ENCODE data around the gene SYNE2. TPM values are rescaled to one million over a fixed set of nuclear protein-coding genes. Genes with fewer than 3 reads are reported as not detected.

Gene SYNE2
- total and polyA plus RNA-seq, 4 donors: 14.7 to 197 (median 99.1) TPM

DNA sequence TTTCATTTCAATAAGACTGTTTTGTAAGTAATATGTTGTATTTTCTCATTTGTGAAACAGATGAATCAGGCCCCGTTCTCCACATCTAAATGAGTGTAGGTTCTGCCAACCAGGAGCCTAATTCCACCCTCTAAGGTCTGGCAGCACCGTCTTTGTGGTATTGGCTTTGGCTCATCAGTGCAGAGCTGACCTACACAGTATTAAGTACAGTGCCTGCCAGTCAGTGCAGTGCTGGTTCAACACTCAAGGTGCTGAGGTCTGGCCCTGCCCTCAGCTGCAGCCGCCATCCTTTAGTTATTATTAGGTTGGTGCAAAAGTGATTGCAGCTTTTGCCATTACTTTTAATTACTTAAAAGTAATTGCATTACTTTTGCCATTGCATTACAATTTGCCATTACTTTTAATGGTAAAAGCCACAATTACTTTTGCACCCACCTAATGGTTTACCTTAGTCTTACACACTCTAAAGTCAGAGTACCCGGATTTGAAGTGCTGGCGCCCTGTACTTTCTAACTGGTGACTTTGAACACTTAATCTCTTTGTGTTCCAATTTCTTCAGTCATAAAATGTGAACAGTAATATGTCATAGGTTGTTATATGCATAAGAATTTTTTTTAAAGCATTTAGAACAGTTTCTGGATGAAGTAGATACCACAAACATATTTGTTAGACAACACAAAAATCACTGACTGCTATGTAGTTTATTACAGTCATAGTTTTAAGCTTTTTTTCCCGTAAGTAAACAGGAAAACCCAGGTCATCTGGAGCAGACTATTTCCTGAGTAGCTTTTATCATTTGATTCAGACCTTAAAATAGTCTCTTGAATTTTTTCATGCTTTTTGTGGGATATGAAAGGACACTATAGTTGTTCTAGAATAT, 99.5 kb downstream of the SYNE2 start:
- WGBS, 2 donors: 62 to 67% methylated on average over 6 of the region's 6 CpGs
- intact Hi-C loops (cut with DNase I): no loop called here
- Histone ChIP-seq H3K4me1 (ENCODE audit: control insufficient read depth in 1 of 2, insufficient read depth in 2 of 2, low read length in 2 of 2) (no peaks in the 10 kb centered on the region), H3K36me3 (ENCODE audit: control insufficient read depth in 1 of 2, insufficient read depth in 2 of 2, low read length in 1 of 2) (no peaks in the 10 kb centered on the region), H3K4me3 (ENCODE audit: low read length in 2 of 2) (no peak overlapping the region), H3K27me3 (ENCODE audit: control insufficient read depth in 1 of 2, insufficient read depth in 2 of 2, low read length in 1 of 2) (no peaks in the 10 kb centered on the region), H3K9me3 (ENCODE audit: control insufficient read depth, low read length) (no peaks in the 10 kb centered on the region), H3K27ac (ENCODE audit: low read depth in 1 of 2, low read length in 2 of 2) (no peak overlapping the region)
- ATAC-seq (ENCODE audit: low FRiP score) (no peak), DNase-seq (no peak)

- no peak overlapping the region for H3K4me3 ChIP-seq (ENCODE audit: low read length in 2 of 2)
- DNase-seq: no peak
- no peaks in the 10 kb centered on the region for H3K36me3 ChIP-seq (ENCODE audit: control insufficient read depth in 1 of 2, insufficient read depth in 2 of 2, low read length in 1 of 2)
- no peaks in the 10 kb centered on the region for H3K4me1 ChIP-seq (ENCODE audit: control insufficient read depth in 1 of 2, insufficient read depth in 2 of 2, low read length in 2 of 2)
- no peaks in the 10 kb centered on the region for H3K9me3 ChIP-seq (ENCODE audit: control insufficient read depth, low read length)
- 94 to 98% methylated on average over 2 of the region's 2 CpGs for WGBS, 2 donors
- no peak for ATAC-seq (ENCODE audit: low FRiP score)
- intact Hi-C loops (cut with DNase I): no loop called here
- no peaks in the 10 kb centered on the region for H3K27me3 ChIP-seq (ENCODE audit: control insufficient read depth in 1 of 2, insufficient read depth in 2 of 2, low read length in 1 of 2)
- no peak overlapping the region for H3K27ac ChIP-seq (ENCODE audit: low read depth in 1 of 2, low read length in 2 of 2)
Observed at GRCh38 chr14:63952933-63953437, 100.2 kb downstream of the SYNE2 start.

GRCh38 chr14:63956326-63956725, 103.5 kb downstream of the SYNE2 start:
- intact Hi-C loops (cut with DNase I): no loop called here
- Histone ChIP-seq H3K36me3 (ENCODE audit: control insufficient read depth in 1 of 2, insufficient read depth in 2 of 2, low read length in 1 of 2) (no peaks in the 10 kb centered on the region), H3K4me1 (ENCODE audit: control insufficient read depth in 1 of 2, insufficient read depth in 2 of 2, low read length in 2 of 2) (peaks cover 2% of the 10 kb centered on the region in 2 donors), H3K4me3 (ENCODE audit: low read length in 2 of 2) (no peak overlapping the region), H3K27ac (ENCODE audit: low read depth in 1 of 2, low read length in 2 of 2) (no peak overlapping the region), H3K27me3 (ENCODE audit: control insufficient read depth in 1 of 2, insufficient read depth in 2 of 2, low read length in 1 of 2) (no peaks in the 10 kb centered on the region), H3K9me3 (ENCODE audit: control insufficient read depth, low read length) (no peaks in the 10 kb centered on the region)
- DNase-seq (no peak), ATAC-seq (ENCODE audit: low FRiP score) (no peak)

GRCh38 chr14:63960926-63961567, 108.2 kb downstream of the SYNE2 start:
- Histone ChIP-seq H3K27me3 (ENCODE audit: control insufficient read depth in 1 of 2, insufficient read depth in 2 of 2, low read length in 1 of 2) (no peaks in the 10 kb centered on the region), H3K4me1 (ENCODE audit: control insufficient read depth in 1 of 2, insufficient read depth in 2 of 2, low read length in 2 of 2) (peaks cover 2 to 4% of the 10 kb centered on the region in 2 donors), H3K36me3 (ENCODE audit: control insufficient read depth in 1 of 2, insufficient read depth in 2 of 2, low read length in 1 of 2) (no peaks in the 10 kb centered on the region), H3K27ac (ENCODE audit: low read depth in 1 of 2, low read length in 2 of 2) (no peak overlapping the region), H3K4me3 (ENCODE audit: low read length in 2 of 2) (no peak overlapping the region), H3K9me3 (ENCODE audit: control insufficient read depth, low read length) (no peaks in the 10 kb centered on the region)
- intact Hi-C loops (cut with DNase I): no loop called here
- WGBS, 2 donors: 6 to 8% methylated on average over 2 of the region's 2 CpGs
- ATAC-seq (ENCODE audit: low FRiP score): no peak
- DNase-seq: no peak

DNA sequence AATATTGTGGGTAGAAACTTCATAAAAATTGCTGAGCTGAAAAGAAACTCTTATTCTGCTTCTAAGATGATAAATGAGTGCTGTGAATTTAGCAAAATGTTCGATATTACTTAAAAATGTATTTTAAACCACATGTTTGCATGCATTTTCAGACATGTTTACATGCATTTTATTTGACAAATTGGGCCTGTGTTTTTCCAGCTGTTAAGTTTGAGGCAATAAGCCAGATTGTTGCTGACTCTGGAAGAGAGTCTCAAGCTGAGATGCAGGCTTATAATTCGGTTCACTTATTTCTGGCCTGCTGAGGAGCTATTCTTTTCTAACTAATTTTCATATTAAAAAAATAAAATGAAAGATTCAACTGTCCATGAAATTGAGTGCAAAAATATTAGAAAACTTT, 110.1 kb downstream of the SYNE2 start:
- H3K9me3 ChIP-seq (ENCODE audit: control insufficient read depth, low read length): no peaks in the 10 kb centered on the region
- no peak overlapping the region for H3K4me3 ChIP-seq (ENCODE audit: low read length in 2 of 2)
- WGBS, 2 donors: 5 to 12% methylated on average over 2 of the region's 2 CpGs
- peaks cover 0 to 3% of the 10 kb centered on the region in 2 donors for H3K36me3 ChIP-seq (ENCODE audit: control insufficient read depth in 1 of 2, insufficient read depth in 2 of 2, low read length in 1 of 2)
- no peak for DNase-seq
- H3K27ac ChIP-seq (ENCODE audit: low read depth in 1 of 2, low read length in 2 of 2): no peak overlapping the region
- intact Hi-C loops (cut with DNase I): no loop called here
- H3K4me1 ChIP-seq (ENCODE audit: control insufficient read depth in 1 of 2, insufficient read depth in 2 of 2, low read length in 2 of 2): peaks cover 2 to 4% of the 10 kb centered on the region in 2 donors
- no peaks in the 10 kb centered on the region for H3K27me3 ChIP-seq (ENCODE audit: control insufficient read depth in 1 of 2, insufficient read depth in 2 of 2, low read length in 1 of 2)
- no peak for ATAC-seq (ENCODE audit: low FRiP score)

DNA sequence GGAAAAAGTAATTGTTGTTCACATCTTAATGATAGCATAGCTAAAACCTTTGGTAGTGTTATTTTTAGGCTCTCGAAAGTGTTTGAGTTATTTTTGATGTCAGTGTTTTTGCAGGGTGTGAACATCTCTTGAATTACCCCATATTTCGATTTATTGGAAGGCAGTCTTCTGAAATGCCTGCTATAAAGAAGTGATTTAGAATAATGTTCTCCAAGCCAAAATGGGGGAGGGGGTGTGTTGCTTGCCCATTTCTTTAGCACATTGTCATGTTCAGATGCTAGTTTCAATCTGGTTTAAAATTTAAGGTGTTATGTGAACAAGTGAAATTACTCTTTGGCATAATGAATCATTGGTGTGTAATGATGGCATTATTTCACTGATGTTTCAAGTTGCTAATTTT, 110.6 kb downstream of the SYNE2 start:
- Histone ChIP-seq H3K36me3 (ENCODE audit: control insufficient read depth in 1 of 2, insufficient read depth in 2 of 2, low read length in 1 of 2) (peaks cover 0 to 3% of the 10 kb centered on the region in 2 donors), H3K4me3 (ENCODE audit: low read length in 2 of 2) (no peak overlapping the region), H3K27me3 (ENCODE audit: control insufficient read depth in 1 of 2, insufficient read depth in 2 of 2, low read length in 1 of 2) (no peaks in the 10 kb centered on the region), H3K27ac (ENCODE audit: low read depth in 1 of 2, low read length in 2 of 2) (no peak overlapping the region), H3K4me1 (ENCODE audit: control insufficient read depth in 1 of 2, insufficient read depth in 2 of 2, low read length in 2 of 2) (peaks cover 2 to 4% of the 10 kb centered on the region in 2 donors), H3K9me3 (ENCODE audit: control insufficient read depth, low read length) (no peaks in the 10 kb centered on the region)
- no peak for DNase-seq
- no peak for ATAC-seq (ENCODE audit: low FRiP score)
- WGBS, 2 donors: 33 to 57% methylated on average over 2 of the region's 2 CpGs
- intact Hi-C loops (cut with DNase I): no loop called here

DNA sequence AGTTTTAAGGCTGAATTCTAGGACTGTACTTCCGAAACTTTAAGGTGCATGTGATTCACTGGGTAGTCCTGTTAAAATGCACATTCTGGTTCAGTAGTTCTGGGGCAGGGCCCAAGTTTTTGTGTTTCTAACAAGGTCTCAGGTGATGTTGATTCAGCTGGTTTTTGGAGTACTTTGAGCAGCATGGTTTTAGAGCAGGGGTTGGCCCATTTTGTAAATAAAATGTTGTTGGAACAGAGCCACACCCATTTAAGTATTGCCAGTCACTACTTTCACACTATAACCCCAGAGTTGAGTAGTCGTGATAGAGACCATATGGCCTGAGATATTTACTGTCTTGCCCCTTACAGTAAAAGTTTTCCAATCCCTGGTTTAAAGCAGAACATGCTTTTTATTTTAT, 111.3 kb downstream of the SYNE2 start:
- no peak for DNase-seq
- intact Hi-C loops (cut with DNase I): no loop called here
- no peaks in the 10 kb centered on the region for H3K9me3 ChIP-seq (ENCODE audit: control insufficient read depth, low read length)
- no peaks in the 10 kb centered on the region for H3K27me3 ChIP-seq (ENCODE audit: control insufficient read depth in 1 of 2, insufficient read depth in 2 of 2, low read length in 1 of 2)
- H3K4me3 ChIP-seq (ENCODE audit: low read length in 2 of 2): no peak overlapping the region
- ATAC-seq (ENCODE audit: low FRiP score): no peak
- H3K27ac ChIP-seq (ENCODE audit: low read depth in 1 of 2, low read length in 2 of 2): no peak overlapping the region
- WGBS, 2 donors: 80 to 84% methylated on average over 2 of the region's 2 CpGs
- peaks cover 2 to 4% of the 10 kb centered on the region in 2 donors for H3K4me1 ChIP-seq (ENCODE audit: control insufficient read depth in 1 of 2, insufficient read depth in 2 of 2, low read length in 2 of 2)
- H3K36me3 ChIP-seq (ENCODE audit: control insufficient read depth in 1 of 2, insufficient read depth in 2 of 2, low read length in 1 of 2): peaks cover 0 to 3% of the 10 kb centered on the region in 2 donors

DNA sequence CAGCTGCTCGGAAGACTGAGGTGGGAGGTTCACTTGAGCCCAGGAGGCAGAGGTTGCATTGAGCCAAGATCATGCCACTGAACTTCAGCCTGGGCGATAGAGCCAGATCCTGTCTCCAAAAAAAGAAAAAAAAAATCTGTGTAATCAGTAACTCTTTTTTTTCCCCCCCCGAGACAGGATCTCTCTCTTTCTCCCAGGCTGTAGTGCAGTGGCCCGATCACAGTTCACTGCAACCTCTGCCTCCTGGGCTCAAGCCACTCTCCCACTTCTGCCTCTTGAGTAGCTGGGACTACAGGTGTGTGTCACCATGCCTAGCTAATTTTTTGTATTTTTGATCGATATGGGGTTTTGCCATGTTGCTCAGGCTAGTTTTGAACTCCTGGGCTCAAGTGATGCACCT, 113.6 kb downstream of the SYNE2 start:
- intact Hi-C loops (cut with DNase I): no loop called here
- WGBS, 2 donors: 57 to 69% methylated on average over 5 of the region's 5 CpGs
- no peaks in the 10 kb centered on the region for H3K27me3 ChIP-seq (ENCODE audit: control insufficient read depth in 1 of 2, insufficient read depth in 2 of 2, low read length in 1 of 2)
- H3K4me1 ChIP-seq (ENCODE audit: control insufficient read depth in 1 of 2, insufficient read depth in 2 of 2, low read length in 2 of 2): peaks cover 0 to under 1% of the 10 kb centered on the region in 2 donors
- DNase-seq (no peak), ATAC-seq (ENCODE audit: low FRiP score) (no peak)
- H3K4me3 ChIP-seq (ENCODE audit: low read length in 2 of 2): no peak overlapping the region
- peaks cover 0 to 3% of the 10 kb centered on the region in 2 donors for H3K36me3 ChIP-seq (ENCODE audit: control insufficient read depth in 1 of 2, insufficient read depth in 2 of 2, low read length in 1 of 2)
- no peaks in the 10 kb centered on the region for H3K9me3 ChIP-seq (ENCODE audit: control insufficient read depth, low read length)
- H3K27ac ChIP-seq (ENCODE audit: low read depth in 1 of 2, low read length in 2 of 2): no peak overlapping the region

All from aorta (tissue), 5 donors.